NCI-H1092 (cell line): ENCODE measurements around the gene TRIM15.
"Not testable (repeated sequence)": the region's sequence is repeated elsewhere in the genome, so short reads cannot be mapped to it uniquely, and the experiment has no call there.

Source experiments
- DNase-seq: peaks from one replicate; lab custom pipeline; 2025; lab: John Stamatoyannopoulos, UW

TRIM15 gene

GRCh38 chr6:30162265-30163089, 869 bp upstream of the TRIM15 start:
- no peak for DNase-seq

- DNase-seq, result no peak
These were observed 740 bp downstream of the TRIM15 start for GRCh38 chr6:30163918-30164654.

DNA sequence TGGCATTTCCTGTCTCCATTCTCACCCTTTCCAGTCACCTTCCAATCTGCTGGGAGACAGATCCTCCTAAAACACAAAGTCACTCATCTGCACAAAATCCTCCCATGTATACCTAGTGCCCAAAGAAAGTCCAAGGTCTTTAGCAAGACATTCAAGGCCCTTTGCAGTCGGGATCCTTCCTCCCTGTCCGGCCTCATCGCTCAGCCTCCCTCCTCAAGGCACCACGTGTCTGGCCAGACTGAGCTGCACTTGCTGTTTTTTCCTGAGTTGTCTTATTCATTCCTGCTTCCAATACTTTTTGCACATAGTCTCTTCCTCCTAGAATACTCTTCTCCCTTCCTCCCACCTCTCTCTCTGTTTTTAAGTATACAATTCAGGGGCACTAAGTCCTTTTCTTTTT, 1.4 kb downstream of the TRIM15 start:
- no peak for DNase-seq

- DNase-seq, result not testable (repeated sequence)
These were observed 1.9 kb downstream of the TRIM15 start for GRCh38 chr6:30165238-30165637.

DNA sequence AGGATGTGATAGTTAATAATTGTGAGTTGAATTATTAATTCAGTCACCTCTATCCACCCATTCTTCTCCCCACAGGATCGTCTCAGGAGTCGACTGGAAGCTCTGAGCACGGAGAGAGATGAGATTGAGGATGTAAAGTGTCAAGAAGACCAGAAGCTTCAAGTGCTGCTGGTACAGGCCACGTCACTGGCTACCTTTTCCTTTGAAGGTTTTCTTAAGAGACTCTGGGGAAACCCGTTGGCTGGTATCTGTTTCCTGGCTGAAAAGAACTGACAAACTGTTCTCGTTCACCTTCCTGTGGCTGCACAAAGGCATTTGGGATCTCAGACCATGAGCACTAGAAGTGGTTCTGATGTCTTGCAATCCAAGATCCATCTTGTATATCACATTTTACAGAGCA, 3.8 kb downstream of the TRIM15 start:
- no peak for DNase-seq

- DNase-seq, result no peak
These were observed 5.4 kb downstream of the TRIM15 start for GRCh38 chr6:30168741-30169140.

- no peak for DNase-seq
These were observed 6.6 kb downstream of the TRIM15 start for GRCh38 chr6:30169658-30170614.

GRCh38 chr6:30171677-30172471, 8.5 kb downstream of the TRIM15 start:
- DNase-seq, result no peak

- DNase-seq, result no peak
These were observed 9.3 kb downstream of the TRIM15 start for GRCh38 chr6:30172681-30173080.

GRCh38 chr6:30175765-30176164, 12.4 kb downstream of the TRIM15 start:
- no peak for DNase-seq

DNA sequence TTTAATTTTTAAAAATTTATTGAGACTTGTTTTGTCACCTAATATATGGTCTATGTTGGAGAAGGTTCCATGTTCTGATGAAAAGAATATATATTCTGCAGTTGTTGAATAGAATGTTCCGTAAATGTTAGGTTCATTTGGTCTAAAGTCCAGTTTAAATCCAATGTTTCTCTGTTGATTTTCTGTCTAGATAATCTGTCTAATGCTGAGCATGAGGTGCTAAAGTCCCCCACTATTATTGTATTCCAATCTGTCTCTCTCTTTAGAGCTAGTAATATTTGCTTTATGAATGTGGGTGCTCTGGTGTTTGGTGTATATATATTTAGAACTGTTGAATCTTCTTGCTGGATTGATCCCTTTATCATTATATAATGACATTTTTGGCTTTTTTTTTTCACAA, 15.5 kb downstream of the TRIM15 start:
- no peak for DNase-seq

DNA sequence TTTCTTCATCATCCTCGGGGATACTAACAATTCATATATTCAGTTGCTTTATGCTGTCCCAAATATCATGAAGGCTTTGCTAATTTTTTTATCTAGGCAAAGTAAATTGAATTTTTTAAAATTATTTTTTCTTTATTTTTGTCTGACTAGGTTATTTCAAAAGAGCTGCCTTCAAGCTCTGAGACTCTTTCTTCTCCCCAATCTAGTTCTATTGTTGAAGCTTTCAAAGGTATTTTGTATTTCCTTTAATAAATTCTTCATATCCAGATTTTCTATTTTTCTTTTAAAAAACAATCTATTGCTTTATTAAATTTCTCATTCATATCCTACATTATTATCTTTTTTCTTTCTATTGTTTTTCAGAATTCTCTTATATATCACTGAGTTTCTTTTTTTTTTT, 16.8 kb downstream of the TRIM15 start:
- DNase-seq, result no peak

DNA sequence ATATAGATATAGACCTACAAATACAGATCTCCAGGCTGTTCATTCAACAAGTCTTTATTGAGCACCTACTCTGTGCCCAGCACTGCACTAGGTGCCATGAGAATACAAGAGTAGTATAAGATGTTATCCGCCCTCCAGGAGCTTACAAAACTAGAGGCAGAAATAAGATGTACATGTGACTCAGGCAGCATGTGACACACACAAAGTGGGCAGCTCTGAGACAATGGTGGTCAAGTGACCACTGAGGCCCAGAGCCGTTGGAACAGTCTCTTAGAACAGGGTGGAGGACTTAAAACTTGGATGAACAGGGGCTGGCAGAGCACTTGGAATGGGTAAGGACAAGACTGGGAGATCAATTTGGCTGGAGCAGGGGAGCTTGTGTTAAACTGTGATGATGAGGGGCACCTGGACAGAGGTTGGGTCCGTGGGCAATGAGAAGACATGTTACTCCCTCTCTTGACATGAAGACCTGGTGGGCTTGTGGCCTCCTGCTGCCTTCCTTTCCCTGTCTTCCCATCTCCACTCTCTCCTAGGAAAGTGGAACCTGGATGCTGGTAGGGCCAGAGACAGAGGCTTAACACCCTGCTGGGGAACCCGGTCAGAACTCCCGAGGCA, 21.2 kb downstream of the TRIM15 start:
- no peak for DNase-seq

GRCh38 chr6:30185846-30186484, 22.6 kb downstream of the TRIM15 start:
- no peak for DNase-seq

DNA sequence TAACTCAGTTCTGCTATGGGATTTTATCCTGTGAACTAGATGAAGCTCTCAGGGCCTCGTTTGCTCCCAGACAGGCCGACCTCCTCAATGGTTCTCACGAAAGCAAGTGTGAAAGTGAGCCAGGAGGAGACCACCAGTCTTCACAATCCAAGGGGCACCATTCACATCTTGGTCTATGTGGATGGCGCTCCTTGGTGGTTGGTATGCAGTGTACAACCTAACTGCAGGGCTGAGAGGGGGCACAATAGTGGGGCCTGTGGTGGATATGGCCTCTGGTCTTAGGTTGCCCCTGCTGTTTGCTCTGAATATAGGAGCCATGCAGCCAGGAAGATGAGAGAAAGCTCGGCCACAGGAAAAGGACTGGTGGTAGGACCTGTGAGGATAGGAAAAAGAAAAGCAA, 25.2 kb downstream of the TRIM15 start:
- no peak for DNase-seq

DNA sequence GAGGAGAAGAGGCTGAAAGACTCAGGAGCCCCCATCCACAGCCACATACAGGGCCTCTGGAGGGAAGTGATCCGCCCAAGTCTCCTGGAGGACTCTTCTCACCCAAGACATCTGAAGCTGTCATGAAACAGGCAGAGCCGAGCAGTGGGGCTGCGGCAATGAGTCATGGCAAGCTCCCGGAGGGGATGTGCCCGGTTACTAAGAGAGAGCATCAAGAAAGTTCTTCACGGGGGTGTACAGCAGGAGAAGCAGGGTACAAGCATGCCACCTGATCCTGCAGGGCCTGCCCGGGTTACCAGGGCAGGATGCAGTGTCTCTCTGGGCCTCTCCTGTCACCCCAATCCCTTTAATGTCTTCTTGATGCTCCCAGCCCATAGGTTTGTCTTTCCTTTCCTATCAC, 28.7 kb downstream of the TRIM15 start:
- no peak for DNase-seq

- no peak for DNase-seq
These were observed 31.7 kb downstream of the TRIM15 start for GRCh38 chr6:30194797-30195690.

GRCh38 chr6:30195951-30196350, 32.6 kb downstream of the TRIM15 start:
- no peak for DNase-seq

DNA sequence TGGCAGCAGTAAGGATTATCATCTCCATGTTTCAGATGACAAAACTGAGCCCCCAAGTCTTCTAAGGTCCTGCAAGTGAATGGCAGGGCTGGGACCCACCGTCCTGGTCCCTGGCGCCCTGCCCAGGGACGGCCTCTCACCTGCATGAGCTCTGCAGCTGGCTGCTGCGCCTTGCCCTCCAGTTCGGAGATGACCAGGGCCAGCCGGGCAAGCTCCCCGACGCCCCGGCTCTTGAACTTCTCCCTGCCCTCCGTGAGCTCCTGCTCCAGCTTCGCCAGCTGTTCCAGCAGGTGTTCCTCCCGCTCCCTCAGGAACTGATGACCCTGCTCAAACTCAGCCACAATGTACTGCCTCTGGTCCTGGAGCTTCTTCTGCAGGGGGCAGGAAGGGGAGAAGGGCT, 33.0 kb downstream of the TRIM15 start:
- DNase-seq, result no peak
